HUES6 (cell line): ENCODE data around the gene LOX.

Source experiments
- H3K27ac ChIP-seq: 2 replicates; pipeline ENCODE4 v1.7.0; 2013; ENCODE audit warnings: low read depth, mild to moderate bottlenecking, low read length, inconsistent platforms
- H3K27me3 ChIP-seq: 2 replicates; pipeline ENCODE4 v1.6.1; 2013; ENCODE audit warnings: low read length; ENCODE audit not compliant: control insufficient read depth, insufficient read depth
- H3K36me3 ChIP-seq: 2 replicates; pipeline ENCODE4 v1.6.1; 2013; ENCODE audit warnings: low read length; ENCODE audit not compliant: control insufficient read depth, insufficient read depth
- H3K4me1 ChIP-seq: 2 replicates; pipeline ENCODE4 v1.6.1; 2013; ENCODE audit warnings: low read length; ENCODE audit not compliant: control insufficient read depth, insufficient read depth
- H3K4me3 ChIP-seq: 2 replicates; pipeline ENCODE4 v1.5.1; 2013; ENCODE audit warnings: low read depth, low read length
- H3K9ac ChIP-seq: one replicate; pipeline ENCODE4 v1.6.1; 2013; ENCODE audit warnings: mild to moderate bottlenecking, low read length
- H3K9me3 ChIP-seq: 2 replicates; pipeline ENCODE4 v1.6.1; 2013; ENCODE audit warnings: low read depth, low read length; ENCODE audit not compliant: control insufficient read depth, insufficient read depth

The LOX gene

DNA sequence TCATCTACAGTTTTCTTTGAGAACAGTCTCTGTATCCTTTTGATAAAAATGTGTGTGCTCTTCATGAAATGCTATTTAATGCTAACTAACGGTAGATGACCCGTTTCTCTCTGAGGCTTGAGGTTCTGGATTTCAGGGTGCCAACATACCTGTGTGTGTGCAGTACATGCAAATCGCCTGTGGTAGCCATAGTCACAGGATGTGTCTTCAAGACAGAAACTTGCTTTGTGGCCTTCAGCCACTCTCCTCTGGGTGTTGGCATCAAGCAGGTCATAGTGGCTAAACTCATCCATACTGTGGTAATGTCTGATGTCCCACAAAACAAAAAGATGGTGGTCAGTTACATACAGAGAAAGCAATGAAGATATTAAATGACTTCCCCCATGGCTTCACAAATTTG, 4.2 kb downstream of the LOX start:
- H3K36me3 ChIP-seq: no peaks in the 10 kb centered on the region
- H3K9me3 ChIP-seq: no peaks in the 10 kb centered on the region
- peaks cover 4% of the 10 kb centered on the region; the same call in 1 of the 2 replicates for H3K4me1 ChIP-seq
- H3K9ac ChIP-seq: no peak overlapping the region
- peaks cover 34% of the 10 kb centered on the region for H3K27me3 ChIP-seq
- no peak overlapping the region for H3K27ac ChIP-seq
- no peak overlapping the region for H3K4me3 ChIP-seq

DNA sequence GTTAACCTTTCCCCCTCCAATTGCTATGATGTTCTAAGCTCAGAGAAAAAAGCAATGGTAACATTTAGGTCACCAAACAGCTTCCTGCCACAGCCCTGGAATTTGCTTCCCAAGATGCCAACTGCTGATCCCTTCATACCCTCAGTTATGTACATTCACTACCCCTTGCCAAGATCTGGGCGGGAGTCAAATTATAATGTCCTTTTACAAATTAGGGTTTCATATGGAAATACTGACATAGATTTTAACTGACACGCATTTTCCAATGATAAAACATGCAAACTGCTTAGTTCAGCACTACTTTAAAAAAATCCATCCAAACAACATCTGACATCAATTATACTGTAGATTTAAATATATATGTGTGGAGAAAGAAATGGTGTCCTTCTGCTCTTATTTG, 5.0 kb downstream of the LOX start:
- H3K4me1 ChIP-seq: peaks cover 4% of the 10 kb centered on the region; the same call in 1 of the 2 replicates
- H3K9ac ChIP-seq: no peak overlapping the region
- H3K4me3 ChIP-seq: no peak overlapping the region
- H3K36me3 ChIP-seq: no peaks in the 10 kb centered on the region
- no peak overlapping the region for H3K27ac ChIP-seq
- H3K9me3 ChIP-seq: no peaks in the 10 kb centered on the region
- H3K27me3 ChIP-seq: peaks cover 26% of the 10 kb centered on the region

DNA sequence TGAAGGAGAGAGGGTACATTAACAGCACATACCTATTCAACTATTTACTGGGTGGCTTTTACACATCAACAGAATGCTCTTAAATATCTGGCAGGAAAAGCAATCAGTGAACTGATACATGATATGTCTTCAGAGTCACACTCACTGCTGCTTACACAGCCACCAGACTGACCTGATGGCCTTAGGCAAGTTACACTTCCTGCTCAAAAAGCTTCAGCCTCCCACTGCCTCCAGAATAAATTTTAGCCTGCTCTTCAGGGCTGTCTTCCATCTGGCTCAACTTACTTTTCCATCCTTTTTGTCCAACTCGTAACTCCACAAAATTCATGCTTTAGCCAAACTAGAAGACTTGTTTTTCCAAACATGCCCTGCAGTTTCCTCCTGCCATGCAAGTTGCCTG, 10.7 kb downstream of the LOX start:
- H3K27ac ChIP-seq: no peak overlapping the region
- H3K9ac ChIP-seq: no peak overlapping the region
- no peaks in the 10 kb centered on the region for H3K36me3 ChIP-seq
- H3K4me1 ChIP-seq: peaks cover 4% of the 10 kb centered on the region
- H3K9me3 ChIP-seq: no peaks in the 10 kb centered on the region
- no peak overlapping the region for H3K4me3 ChIP-seq
- H3K27me3 ChIP-seq: no peaks in the 10 kb centered on the region

DNA sequence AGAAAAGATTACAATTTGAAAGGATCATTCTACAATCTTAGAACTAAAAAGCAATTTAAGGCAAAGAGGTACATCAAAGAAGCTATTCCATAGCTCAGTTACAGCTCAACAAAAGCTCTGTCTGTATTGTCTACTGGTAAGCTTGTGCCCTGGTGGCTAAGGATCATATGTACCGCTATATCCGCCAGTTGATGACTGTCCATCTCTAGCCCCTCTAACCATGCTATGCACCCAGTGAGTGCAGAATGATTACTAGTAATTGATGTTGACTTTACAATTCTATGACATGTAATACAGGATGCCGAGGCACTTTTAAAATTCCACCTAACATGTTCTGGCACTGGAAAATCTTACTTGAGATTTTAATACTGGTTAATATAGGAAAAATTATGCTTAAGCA, 13.1 kb downstream of the LOX start:
- no peak overlapping the region for H3K27ac ChIP-seq
- H3K9ac ChIP-seq: no peak overlapping the region
- H3K4me1 ChIP-seq: peaks cover 4% of the 10 kb centered on the region
- no peaks in the 10 kb centered on the region for H3K9me3 ChIP-seq
- no peaks in the 10 kb centered on the region for H3K27me3 ChIP-seq
- H3K4me3 ChIP-seq: no peak overlapping the region
- no peaks in the 10 kb centered on the region for H3K36me3 ChIP-seq

DNA sequence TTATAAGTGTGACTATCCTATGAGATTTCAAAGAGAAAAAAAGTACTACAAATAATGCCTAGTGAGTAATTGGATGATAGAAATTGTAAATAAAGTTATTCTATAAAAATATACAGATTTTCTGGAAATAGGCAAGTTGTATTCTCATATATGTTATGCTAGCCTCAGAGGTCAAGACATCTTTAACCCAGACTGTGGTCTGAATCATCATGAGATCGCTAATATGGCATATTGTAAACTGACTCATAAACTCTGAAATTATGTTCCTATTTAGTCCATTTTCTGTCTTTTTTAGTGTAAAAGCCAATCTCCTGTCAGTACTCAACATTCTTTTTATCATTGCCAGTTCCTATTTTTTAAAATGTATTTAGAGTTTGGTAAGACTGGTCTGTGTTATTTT, 14.2 kb downstream of the LOX start:
- no peak overlapping the region for H3K27ac ChIP-seq
- H3K9me3 ChIP-seq: no peaks in the 10 kb centered on the region
- no peaks in the 10 kb centered on the region for H3K36me3 ChIP-seq
- H3K9ac ChIP-seq: no peak overlapping the region
- peaks cover 4% of the 10 kb centered on the region for H3K4me1 ChIP-seq
- no peak overlapping the region for H3K4me3 ChIP-seq
- H3K27me3 ChIP-seq: no peaks in the 10 kb centered on the region

DNA sequence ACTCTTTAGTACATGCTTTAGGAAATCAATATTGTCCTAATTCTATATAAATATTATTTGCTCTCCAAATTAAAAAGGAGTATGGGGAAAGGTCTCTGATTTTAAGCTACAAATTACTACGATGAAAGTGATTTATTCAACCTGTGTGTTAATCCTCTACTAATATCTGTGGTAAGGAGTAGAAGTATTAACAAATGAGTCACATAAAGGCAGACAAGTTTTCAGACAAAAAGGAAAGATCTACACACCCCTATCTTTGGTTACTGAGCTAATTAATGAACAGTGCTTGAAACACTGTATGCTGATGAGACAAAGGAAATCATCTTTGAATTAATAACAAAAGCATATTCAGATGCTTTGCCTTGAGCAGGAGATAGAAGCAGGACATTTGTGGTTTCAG, 15.9 kb downstream of the LOX start:
- H3K9me3 ChIP-seq: no peaks in the 10 kb centered on the region
- peaks cover under 1% of the 10 kb centered on the region; the same call in 1 of the 2 replicates for H3K4me1 ChIP-seq
- no peaks in the 10 kb centered on the region for H3K27me3 ChIP-seq
- H3K36me3 ChIP-seq: no peaks in the 10 kb centered on the region
- no peak overlapping the region for H3K4me3 ChIP-seq
- no peak overlapping the region for H3K27ac ChIP-seq
- H3K9ac ChIP-seq: no peak overlapping the region

DNA sequence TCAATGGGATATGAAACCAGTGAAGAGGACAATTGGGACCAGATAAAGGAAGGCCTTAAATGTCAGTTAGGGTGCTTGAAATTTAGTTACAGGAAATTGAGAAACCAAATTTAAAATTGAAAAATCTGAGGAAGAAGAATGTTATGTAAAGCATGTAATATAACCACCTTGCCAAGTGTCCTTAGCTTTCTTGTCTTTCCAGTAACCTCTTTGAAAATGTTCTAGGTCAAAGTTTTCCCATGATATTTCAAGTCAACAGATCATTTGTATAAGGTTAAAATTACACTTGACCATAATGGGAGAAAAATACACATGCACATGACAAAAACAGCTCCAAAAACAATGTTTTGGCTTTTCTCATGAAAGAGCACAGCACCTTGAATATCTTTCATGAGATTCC, 21.1 kb downstream of the LOX start:
- H3K4me1 ChIP-seq: no peaks in the 10 kb centered on the region
- no peaks in the 10 kb centered on the region for H3K36me3 ChIP-seq
- no peak overlapping the region for H3K4me3 ChIP-seq
- no peaks in the 10 kb centered on the region for H3K27me3 ChIP-seq
- H3K9ac ChIP-seq: no peak overlapping the region
- H3K27ac ChIP-seq: no peak overlapping the region
- no peaks in the 10 kb centered on the region for H3K9me3 ChIP-seq

DNA sequence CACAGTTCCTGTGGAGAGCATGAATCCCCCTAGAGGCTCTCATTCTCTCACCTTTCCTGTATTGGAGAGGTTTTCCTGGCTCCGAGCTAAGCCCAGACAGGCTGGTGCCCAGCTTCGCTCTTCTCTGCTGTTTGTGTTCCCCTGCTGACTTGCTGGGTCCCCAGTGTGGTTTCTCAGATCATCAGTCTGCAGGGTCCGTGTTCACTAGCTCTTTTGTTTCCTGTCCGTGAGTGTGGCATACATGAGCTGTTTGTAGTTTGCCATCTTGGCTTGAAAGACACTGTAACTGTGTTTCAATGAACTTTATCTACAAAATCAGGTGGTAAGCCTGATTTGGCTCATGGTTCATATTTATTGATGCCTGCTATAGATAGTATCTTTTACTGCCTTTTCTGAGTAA, 23.8 kb downstream of the LOX start:
- no peak overlapping the region for H3K9ac ChIP-seq
- no peak overlapping the region for H3K4me3 ChIP-seq
- H3K9me3 ChIP-seq: no peaks in the 10 kb centered on the region
- H3K27ac ChIP-seq: no peak overlapping the region
- H3K27me3 ChIP-seq: no peaks in the 10 kb centered on the region
- no peaks in the 10 kb centered on the region for H3K4me1 ChIP-seq
- no peaks in the 10 kb centered on the region for H3K36me3 ChIP-seq

DNA sequence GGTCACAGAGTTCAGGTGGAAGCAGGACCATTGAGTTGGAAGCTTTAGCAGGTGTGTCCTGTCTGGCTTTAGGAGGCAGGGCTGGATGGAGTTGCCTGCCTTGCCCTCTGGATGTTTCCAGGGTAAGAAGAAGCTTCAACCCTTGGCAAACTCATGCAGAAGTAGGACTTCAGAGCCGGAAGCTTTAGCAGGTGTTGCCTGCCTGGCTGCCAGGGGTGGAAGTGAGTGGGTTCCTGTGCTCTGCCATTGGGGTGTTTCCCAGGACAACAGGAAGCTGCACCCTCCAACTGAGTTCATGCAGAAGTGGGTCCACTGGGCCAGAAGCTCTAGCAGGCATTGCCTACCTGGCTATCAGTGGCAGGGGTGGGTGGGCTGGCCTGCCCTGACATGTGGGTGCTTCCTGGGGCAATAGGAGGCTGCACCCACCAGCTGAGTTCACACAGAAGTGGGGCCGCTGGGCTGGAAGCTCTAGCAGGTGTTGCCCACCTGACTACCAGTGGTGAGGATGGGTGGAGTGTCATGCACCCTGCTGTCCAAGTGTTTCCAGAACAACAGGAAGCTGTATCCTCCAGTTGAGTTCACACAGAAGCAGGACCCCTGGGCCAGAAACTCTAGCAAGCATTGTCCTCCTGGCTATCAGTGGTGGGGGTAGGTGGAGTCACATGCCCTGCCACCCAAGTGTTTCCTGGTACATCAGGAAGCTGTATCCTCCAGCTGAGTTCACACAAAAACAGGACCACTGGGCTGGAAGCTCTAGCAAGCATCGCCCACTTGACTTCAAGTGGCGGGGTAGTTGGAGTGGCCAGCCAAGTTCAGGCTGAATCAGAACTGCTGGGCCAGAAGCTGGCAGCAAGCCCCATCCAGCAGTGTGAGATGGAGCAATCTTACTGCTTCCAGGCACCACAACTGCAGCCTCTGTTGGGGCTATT, 24.6 kb downstream of the LOX start:
- H3K27ac ChIP-seq: no peak overlapping the region
- no peak overlapping the region for H3K4me3 ChIP-seq
- H3K36me3 ChIP-seq: no peaks in the 10 kb centered on the region
- no peaks in the 10 kb centered on the region for H3K9me3 ChIP-seq
- no peaks in the 10 kb centered on the region for H3K27me3 ChIP-seq
- no peaks in the 10 kb centered on the region for H3K4me1 ChIP-seq
- no peak overlapping the region for H3K9ac ChIP-seq

DNA sequence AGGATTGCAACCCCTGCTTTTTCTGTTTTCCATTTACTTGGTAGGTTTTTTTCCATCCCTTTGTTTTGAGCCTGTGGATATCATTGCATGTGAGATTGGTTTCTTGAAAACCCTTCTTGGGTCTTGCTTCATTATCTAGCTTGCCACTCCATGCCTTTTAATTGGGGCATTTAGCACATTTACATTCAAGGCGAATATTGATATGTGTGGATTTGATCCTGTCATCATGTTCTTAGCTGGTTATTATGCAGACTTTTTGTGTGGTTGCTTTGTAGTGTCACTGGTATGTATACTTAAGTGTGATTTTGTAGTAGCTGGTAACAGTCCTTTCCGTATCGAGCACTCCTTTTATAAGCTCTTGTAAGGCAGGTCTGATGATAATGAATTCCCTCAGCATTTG, 26.5 kb downstream of the LOX start:
- Histone ChIP-seq H3K9me3 (no peaks in the 10 kb centered on the region), H3K4me1 (no peaks in the 10 kb centered on the region), H3K9ac (no peak overlapping the region), H3K27me3 (no peaks in the 10 kb centered on the region), H3K4me3 (no peak overlapping the region), H3K36me3 (no peaks in the 10 kb centered on the region), H3K27ac (no peak overlapping the region)

DNA sequence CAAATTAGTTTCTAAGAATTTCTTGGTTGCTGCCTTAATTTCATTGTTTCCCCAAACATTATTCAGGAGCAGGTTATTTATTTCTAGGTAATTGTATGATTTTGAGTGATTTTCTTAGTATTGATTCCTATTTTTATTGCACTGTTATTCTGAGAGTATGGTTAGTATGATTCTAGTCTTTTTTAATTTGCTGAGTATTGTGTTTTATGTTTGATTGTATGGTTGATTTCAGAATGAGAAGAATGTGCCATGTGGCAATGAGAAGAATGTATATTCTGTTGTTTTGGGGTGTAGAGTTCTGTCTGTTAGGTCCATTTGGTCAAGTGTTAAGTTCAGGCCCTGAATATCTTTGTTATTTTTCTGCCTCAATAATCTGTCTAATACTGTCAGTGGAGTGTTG, 27.1 kb downstream of the LOX start:
- no peak overlapping the region for H3K9ac ChIP-seq
- no peak overlapping the region for H3K27ac ChIP-seq
- H3K4me1 ChIP-seq: no peaks in the 10 kb centered on the region

More for the DNA sequence above, 27.1 kb downstream of the LOX start:
- Histone ChIP-seq H3K4me3 (no peak overlapping the region), H3K27me3 (no peaks in the 10 kb centered on the region), H3K36me3 (no peaks in the 10 kb centered on the region), H3K9me3 (no peaks in the 10 kb centered on the region)
